Tibial artery (tissue), 4 donors: ENCODE measurements around the gene WDR86.

Experiments
- DNase-seq, 2 donors: peaks; one replicate each; pipeline ENCODE4 v3.0.0-alpha.2; 2019
- H3K27ac ChIP-seq, 2 donors: fragments of 200-600 bp; sonication (generic) in 1 of 2; 1 replicate in 1 of 2; 2 replicates in 1 of 2; pipeline ENCODE4 v1.5.1; 2018 to 2019; ENCODE audit warnings: mild to moderate bottlenecking in 1 of 2
- H3K27me3 ChIP-seq, 2 donors: fragments of 200-600 bp; sonication (generic) in 1 of 2; one replicate each; pipeline versions ENCODE4 v1.5.1 to v1.6.0; 2016 to 2019
- H3K36me3 ChIP-seq, 3 donors: fragments of 200-600 bp; sonication (generic) in 2 of 3; one replicate each; pipeline ENCODE4 v1.5.1; 2016 to 2019; ENCODE audit warnings: mild to moderate bottlenecking in 2 of 3
- H3K4me1 ChIP-seq, 4 donors: fragments of 200-600 bp; sonication (generic) in 2 of 4; 1 replicate in 3 of 4; 2 replicates in 1 of 4; pipeline ENCODE4 v1.5.1; 2016 to 2019
- H3K4me3 ChIP-seq, 2 donors: fragments of 200-600 bp; sonication (generic) in 1 of 2; 1 replicate in 1 of 2; 2 replicates in 1 of 2; pipeline ENCODE4 v1.5.1; 2018 to 2019; ENCODE audit warnings: mild to moderate bottlenecking in 2 of 2
- H3K9me3 ChIP-seq, 3 donors: fragments of 200-600 bp; sonication (generic) in 1 of 3; one replicate each; pipeline ENCODE4 v1.5.1; 2016 to 2019
- CTCF ChIP-seq, 2 experiments: fragments of 200-600 bp in 1 of 2; fragments of 450-650 bp in 1 of 2; IDR thresholded peaks; one replicate each; pipeline ENCODE4 v1.5.1; 2017 to 2019; ENCODE audit warnings: antibody characterized with exemption in 2 of 2, mild to moderate bottlenecking in 1 of 2, moderate library complexity in 1 of 2
- intact Hi-C: fragments of 100-400 bp; cut with DNase I; formaldehyde crosslinking; loops from one replicate; pipeline ENCODE4 v1.15.0; 2023; ENCODE audit warnings: low total_unique reads

Gene WDR86

GRCh38 chr7:151427705-151428377 lies 18.0 kb upstream of the WDR86 start:
- H3K9me3 ChIP-seq = no peaks in the 10 kb centered on the region
- H3K4me1 ChIP-seq = peaks cover 0 to 54% (median 48%) of the 10 kb centered on the region in 4 donors
- intact Hi-C loops = loop anchor here (2.0 kb wide), 1 partner anchor 13 kb away; the partner anchor contains the start of gene CRYGN
- DNase-seq = no peak
- H3K27ac ChIP-seq = peak overlapping the region; percentile 82 to 86
- H3K4me3 ChIP-seq = no peak overlapping the region
- no peak for TF ChIP-seq CTCF (IDR thresholded peaks at IDR 0.05)
- no peaks in the 10 kb centered on the region for H3K27me3 ChIP-seq
- H3K36me3 ChIP-seq = no peaks in the 10 kb centered on the region

- Histone ChIP-seq H3K9me3 (peaks cover 0 to 4% (median 0%) of the 10 kb centered on the region in 3 donors), H3K4me3 (peak overlapping the region in 1 of 2 donors; percentile 36), H3K27me3 (no peaks in the 10 kb centered on the region), H3K27ac (peak overlapping the region; percentile 82 to 86), H3K36me3 (no peaks in the 10 kb centered on the region), H3K4me1 (peaks cover 0 to 54% (median 48%) of the 10 kb centered on the region in 4 donors)
- DNase-seq = peak in 1 of 2 donors; percentile 69
- intact Hi-C loops = loop anchor here (2.0 kb wide), 1 partner anchor 14 kb away; the partner anchor contains the start of gene CRYGN
- no peak for TF ChIP-seq CTCF (IDR thresholded peaks at IDR 0.05)
Measured at GRCh38 chr7:151426904-151427704, 17.3 kb upstream of the WDR86 start.

- TF ChIP-seq CTCF (IDR thresholded peaks at IDR 0.05) = no peak
- Histone ChIP-seq H3K36me3 (no peaks in the 10 kb centered on the region), H3K4me1 (peaks cover 0 to 54% (median 48%) of the 10 kb centered on the region in 4 donors), H3K27me3 (no peaks in the 10 kb centered on the region), H3K9me3 (peaks cover 0 to 4% (median 0%) of the 10 kb centered on the region in 3 donors), H3K27ac (peak overlapping the region; percentile 82 to 86), H3K4me3 (peak overlapping the region; percentile 23 to 36)
- peak; percentile 85 to 94 for DNase-seq
- intact Hi-C loops = loop anchor here (2.0 kb wide), 1 partner anchor 14 kb away; the partner anchor contains the start of gene CRYGN
Measured at GRCh38 chr7:151426441-151426903, 16.6 kb upstream of the WDR86 start.

GRCh38 chr7:151425670-151426440 lies 16.0 kb upstream of the WDR86 start:
- no peak for TF ChIP-seq CTCF (IDR thresholded peaks at IDR 0.05)
- no peaks in the 10 kb centered on the region for H3K27me3 ChIP-seq
- H3K4me3 ChIP-seq = peak overlapping the region; percentile 23 to 36
- no peaks in the 10 kb centered on the region for H3K36me3 ChIP-seq
- intact Hi-C loops = loop anchor here (2.0 kb wide), 1 partner anchor 15 kb away; the partner anchor contains the start of gene CRYGN
- peaks cover 0 to 54% (median 48%) of the 10 kb centered on the region in 4 donors for H3K4me1 ChIP-seq
- peak in 1 of 2 donors; percentile 76 for DNase-seq
- peaks cover 0 to 4% (median 0%) of the 10 kb centered on the region in 3 donors for H3K9me3 ChIP-seq
- peak overlapping the region; percentile 82 to 86 for H3K27ac ChIP-seq

- Histone ChIP-seq H3K4me3 (no peak overlapping the region), H3K4me1 (peaks cover 0 to 47% (median 42%) of the 10 kb centered on the region in 4 donors), H3K27me3 (no peaks in the 10 kb centered on the region), H3K27ac (peak overlapping the region in 1 of 2 donors; percentile 86), H3K36me3 (no peaks in the 10 kb centered on the region), H3K9me3 (peaks cover 0 to 7% (median 0%) of the 10 kb centered on the region in 3 donors)
- DNase-seq = no peak
- intact Hi-C loops = no loop called here
- no peak for TF ChIP-seq CTCF (IDR thresholded peaks at IDR 0.05)
Measured at GRCh38 chr7:151424799-151425198, 15.0 kb upstream of the WDR86 start.
